ENCODE results near the gene EMILIN3.

Gene EMILIN3

DNA sequence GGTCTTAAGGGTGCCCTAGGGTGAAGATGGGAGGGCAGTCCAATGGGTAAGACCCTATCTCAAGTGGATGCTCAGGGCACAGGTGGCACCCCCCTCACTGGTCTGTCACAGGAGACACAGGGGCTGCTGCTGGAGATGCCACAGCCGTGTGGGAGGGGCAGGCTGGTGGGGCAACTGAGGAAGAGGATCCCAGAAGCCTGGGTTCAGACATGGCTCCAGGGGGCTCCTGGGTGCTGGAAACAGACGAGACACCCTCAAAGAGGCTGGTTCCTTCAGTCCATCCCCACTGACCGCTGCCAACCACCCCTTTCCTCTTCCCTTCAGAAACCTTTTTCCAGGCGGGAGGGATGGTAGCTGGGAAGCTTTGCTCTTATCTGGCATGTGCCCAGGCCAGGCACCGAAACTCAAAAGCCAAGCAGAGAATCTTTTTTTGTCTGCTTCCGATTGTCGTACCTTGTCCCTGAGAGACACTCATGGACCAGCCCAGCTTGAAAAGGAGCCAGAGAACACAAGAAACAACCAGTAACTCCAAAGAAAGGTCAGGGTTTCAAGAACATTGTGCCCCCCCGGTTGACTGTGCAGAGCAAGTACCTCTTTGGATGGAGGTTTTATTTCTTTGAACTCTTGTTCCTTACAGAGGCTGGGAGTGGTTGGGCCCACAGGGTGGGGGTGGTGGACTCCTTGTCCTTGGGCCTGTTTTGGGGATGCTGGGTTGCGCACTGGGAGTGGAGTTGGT is 28.5 kb upstream of the EMILIN3 start:
- Histone ChIP-seq H3K27me3 (ENCODE audit: insufficient read depth, poor library complexity, severe bottlenecking) (no peaks in the 10 kb centered on the region), H3K4me3 (replicated peaks; ENCODE audit: insufficient read depth, low read length) (no peak overlapping the region), H3K27ac (replicated peaks) (no peak overlapping the region)
- no peak for DNase-seq (ENCODE audit: low read depth in 1 of 2, low spot score in 1 of 2)
- no peak for TF ChIP-seq SPI1 (IDR thresholded peaks at IDR 0.05; ENCODE audit: borderline replicate concordance, low read depth)
- no peak for TF ChIP-seq GABPA (IDR thresholded peaks at IDR 0.05; ENCODE audit: low read depth)
- TF ChIP-seq, protein P1, sequence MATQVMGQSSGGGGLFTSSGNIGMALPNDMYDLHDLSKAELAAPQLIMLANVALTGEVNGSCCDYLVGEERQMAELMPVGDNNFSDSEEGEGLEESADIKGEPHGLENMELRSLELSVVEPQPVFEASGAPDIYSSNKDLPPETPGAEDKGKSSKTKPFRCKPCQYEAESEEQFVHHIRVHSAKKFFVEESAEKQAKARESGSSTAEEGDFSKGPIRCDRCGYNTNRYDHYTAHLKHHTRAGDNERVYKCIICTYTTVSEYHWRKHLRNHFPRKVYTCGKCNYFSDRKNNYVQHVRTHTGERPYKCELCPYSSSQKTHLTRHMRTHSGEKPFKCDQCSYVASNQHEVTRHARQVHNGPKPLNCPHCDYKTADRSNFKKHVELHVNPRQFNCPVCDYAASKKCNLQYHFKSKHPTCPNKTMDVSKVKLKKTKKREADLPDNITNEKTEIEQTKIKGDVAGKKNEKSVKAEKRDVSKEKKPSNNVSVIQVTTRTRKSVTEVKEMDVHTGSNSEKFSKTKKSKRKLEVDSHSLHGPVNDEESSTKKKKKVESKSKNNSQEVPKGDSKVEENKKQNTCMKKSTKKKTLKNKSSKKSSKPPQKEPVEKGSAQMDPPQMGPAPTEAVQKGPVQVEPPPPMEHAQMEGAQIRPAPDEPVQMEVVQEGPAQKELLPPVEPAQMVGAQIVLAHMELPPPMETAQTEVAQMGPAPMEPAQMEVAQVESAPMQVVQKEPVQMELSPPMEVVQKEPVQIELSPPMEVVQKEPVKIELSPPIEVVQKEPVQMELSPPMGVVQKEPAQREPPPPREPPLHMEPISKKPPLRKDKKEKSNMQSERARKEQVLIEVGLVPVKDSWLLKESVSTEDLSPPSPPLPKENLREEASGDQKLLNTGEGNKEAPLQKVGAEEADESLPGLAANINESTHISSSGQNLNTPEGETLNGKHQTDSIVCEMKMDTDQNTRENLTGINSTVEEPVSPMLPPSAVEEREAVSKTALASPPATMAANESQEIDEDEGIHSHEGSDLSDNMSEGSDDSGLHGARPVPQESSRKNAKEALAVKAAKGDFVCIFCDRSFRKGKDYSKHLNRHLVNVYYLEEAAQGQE (IDR thresholded peaks at IDR 0.05; ENCODE audit: insufficient replicate concordance, low read depth) = no peak
- TF ChIP-seq POLR2AphosphoS5 (IDR thresholded peaks at IDR 0.05; ENCODE audit: low read depth) = no peak
- TF ChIP-seq, protein P2, sequence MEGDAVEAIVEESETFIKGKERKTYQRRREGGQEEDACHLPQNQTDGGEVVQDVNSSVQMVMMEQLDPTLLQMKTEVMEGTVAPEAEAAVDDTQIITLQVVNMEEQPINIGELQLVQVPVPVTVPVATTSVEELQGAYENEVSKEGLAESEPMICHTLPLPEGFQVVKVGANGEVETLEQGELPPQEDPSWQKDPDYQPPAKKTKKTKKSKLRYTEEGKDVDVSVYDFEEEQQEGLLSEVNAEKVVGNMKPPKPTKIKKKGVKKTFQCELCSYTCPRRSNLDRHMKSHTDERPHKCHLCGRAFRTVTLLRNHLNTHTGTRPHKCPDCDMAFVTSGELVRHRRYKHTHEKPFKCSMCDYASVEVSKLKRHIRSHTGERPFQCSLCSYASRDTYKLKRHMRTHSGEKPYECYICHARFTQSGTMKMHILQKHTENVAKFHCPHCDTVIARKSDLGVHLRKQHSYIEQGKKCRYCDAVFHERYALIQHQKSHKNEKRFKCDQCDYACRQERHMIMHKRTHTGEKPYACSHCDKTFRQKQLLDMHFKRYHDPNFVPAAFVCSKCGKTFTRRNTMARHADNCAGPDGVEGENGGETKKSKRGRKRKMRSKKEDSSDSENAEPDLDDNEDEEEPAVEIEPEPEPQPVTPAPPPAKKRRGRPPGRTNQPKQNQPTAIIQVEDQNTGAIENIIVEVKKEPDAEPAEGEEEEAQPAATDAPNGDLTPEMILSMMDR (IDR thresholded peaks at IDR 0.05; ENCODE audit: insufficient read depth, low read length) = no peak

DNA sequence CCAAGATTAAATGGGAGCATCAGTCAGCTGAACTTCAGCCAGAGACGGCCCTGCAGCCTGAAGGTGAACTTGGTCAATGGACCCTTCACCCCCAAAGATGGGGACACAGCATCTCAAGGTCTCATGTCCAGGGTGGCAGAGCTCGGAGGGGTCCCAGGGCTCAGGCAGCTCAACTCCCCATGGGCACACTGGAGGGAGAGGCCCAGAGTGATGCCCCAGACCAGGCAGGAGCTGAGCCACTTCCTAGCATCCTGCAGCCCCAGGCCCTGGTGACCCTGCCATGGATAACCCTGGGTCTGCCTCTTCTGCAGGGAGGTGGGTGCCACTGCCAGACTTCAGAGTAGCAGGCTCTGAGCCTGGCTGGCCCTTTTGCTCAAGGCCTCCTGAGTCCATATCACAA is 27.5 kb upstream of the EMILIN3 start:
- Histone ChIP-seq H3K27me3 (ENCODE audit: insufficient read depth, poor library complexity, severe bottlenecking) (no peaks in the 10 kb centered on the region), H3K4me3 (replicated peaks; ENCODE audit: insufficient read depth, low read length) (no peak overlapping the region), H3K27ac (replicated peaks) (no peak overlapping the region)
- TF ChIP-seq, protein P1 (IDR thresholded peaks at IDR 0.05; ENCODE audit: insufficient replicate concordance, low read depth) = no peak
- TF ChIP-seq SPI1 (IDR thresholded peaks at IDR 0.05; ENCODE audit: borderline replicate concordance, low read depth) (no peak), GABPA (IDR thresholded peaks at IDR 0.05; ENCODE audit: low read depth) (no peak), POLR2AphosphoS5 (IDR thresholded peaks at IDR 0.05; ENCODE audit: low read depth) (no peak)
- TF ChIP-seq, protein P2 (IDR thresholded peaks at IDR 0.05; ENCODE audit: insufficient read depth, low read length) = no peak
- DNase-seq (ENCODE audit: low read depth in 1 of 2, low spot score in 1 of 2) = no peak

DNA sequence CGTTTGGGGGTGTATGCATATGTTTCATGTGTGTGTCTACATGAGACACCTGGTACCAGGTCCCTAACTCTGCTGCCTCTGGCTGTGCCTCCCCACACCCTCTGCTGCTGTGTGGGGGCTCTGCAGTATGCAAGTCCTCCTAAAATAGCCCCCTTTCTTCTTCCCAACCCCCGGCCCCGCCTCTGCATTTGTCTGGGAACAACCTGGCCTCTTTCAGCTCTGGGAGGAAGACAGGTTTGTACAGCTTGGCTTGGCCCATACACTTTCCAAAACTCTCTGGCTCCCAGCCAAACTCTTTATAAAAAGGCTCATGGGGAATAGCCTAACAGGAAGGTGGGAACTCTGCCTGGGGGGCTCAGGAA is 27.1 kb upstream of the EMILIN3 start:
- no peak for TF ChIP-seq GABPA (IDR thresholded peaks at IDR 0.05; ENCODE audit: low read depth)
- no peak for TF ChIP-seq POLR2AphosphoS5 (IDR thresholded peaks at IDR 0.05; ENCODE audit: low read depth)
- no peak for TF ChIP-seq SPI1 (IDR thresholded peaks at IDR 0.05; ENCODE audit: borderline replicate concordance, low read depth)
- TF ChIP-seq, protein P2 (IDR thresholded peaks at IDR 0.05; ENCODE audit: insufficient read depth, low read length) = no peak
- TF ChIP-seq, protein P1 (IDR thresholded peaks at IDR 0.05; ENCODE audit: insufficient replicate concordance, low read depth) = no peak
- no peak for DNase-seq (ENCODE audit: low read depth in 1 of 2, low spot score in 1 of 2)
- no peak overlapping the region for H3K27ac ChIP-seq (replicated peaks)

More for the DNA sequence above, 27.1 kb upstream of the EMILIN3 start:
- Histone ChIP-seq H3K27me3 (ENCODE audit: insufficient read depth, poor library complexity, severe bottlenecking) (no peaks in the 10 kb centered on the region), H3K4me3 (replicated peaks; ENCODE audit: insufficient read depth, low read length) (no peak overlapping the region)
